Measurements from ENCODE around the gene ATP4B.

The ATP4B gene

GRCh38 chr13:113656831-113657671, 947 bp downstream of the ATP4B start:
- no peak for DNase-seq (ENCODE audit: low read depth)

- no peak for DNase-seq (ENCODE audit: low read depth)
These were observed 1.9 kb downstream of the ATP4B start for GRCh38 chr13:113656003-113656588.

- DNase-seq (ENCODE audit: low read depth), result no peak
These were observed 2.5 kb downstream of the ATP4B start for GRCh38 chr13:113655346-113656002.

GRCh38 chr13:113654591-113655345, 3.2 kb downstream of the ATP4B start:
- DNase-seq (ENCODE audit: low read depth), result no peak

- no peak for DNase-seq (ENCODE audit: low read depth)
These were observed 3.8 kb downstream of the ATP4B start for GRCh38 chr13:113654175-113654560.

- DNase-seq (ENCODE audit: low read depth), result no peak
These were observed 4.5 kb downstream of the ATP4B start for GRCh38 chr13:113653264-113654174.

GRCh38 chr13:113652404-113653263, 5.4 kb downstream of the ATP4B start:
- DNase-seq (ENCODE audit: low read depth), result no peak

GRCh38 chr13:113651511-113652403, 6.2 kb downstream of the ATP4B start:
- DNase-seq (ENCODE audit: low read depth), result no peak

- no peak for DNase-seq (ENCODE audit: low read depth)
These were observed 7.3 kb downstream of the ATP4B start for GRCh38 chr13:113650731-113651148.

GRCh38 chr13:113650275-113650674, 7.7 kb downstream of the ATP4B start:
- no peak for DNase-seq (ENCODE audit: low read depth)

GRCh38 chr13:113649212-113649611, 8.8 kb downstream of the ATP4B start:
- DNase-seq (ENCODE audit: low read depth), result no peak

- no peak for DNase-seq (ENCODE audit: low read depth)
These were observed 9.8 kb downstream of the ATP4B start for GRCh38 chr13:113648216-113648610.

- DNase-seq (ENCODE audit: low read depth), result no peak
These were observed 10.4 kb downstream of the ATP4B start for GRCh38 chr13:113647351-113648215.

GRCh38 chr13:113646921-113647340, 11.1 kb downstream of the ATP4B start:
- no peak for DNase-seq (ENCODE audit: low read depth)

GRCh38 chr13:113646376-113646775, 11.6 kb downstream of the ATP4B start:
- DNase-seq (ENCODE audit: low read depth), result no peak

- DNase-seq (ENCODE audit: low read depth), result no peak
These were observed 12.7 kb downstream of the ATP4B start for GRCh38 chr13:113645329-113645728.

GRCh38 chr13:113644800-113645199, 13.2 kb downstream of the ATP4B start:
- DNase-seq (ENCODE audit: low read depth), result no peak

GRCh38 chr13:113643593-113643992, 14.4 kb downstream of the ATP4B start:
- DNase-seq (ENCODE audit: low read depth), result no peak

All from stimulated activated CD8-positive, alpha-beta memory T cell treated with anti-CD3 and anti-CD28 coated beads, Interleukin-15, amount 100 ng/mL, for 1 hour (primary cell).